ENCODE results near the gene SLCO3A1. TPM values are rescaled to one million over a fixed set of nuclear protein-coding genes. Genes with fewer than 3 reads are reported as not detected.
"Not testable (repeated sequence)": the region's sequence is repeated elsewhere in the genome, so short reads cannot be mapped to it uniquely, and the experiment has no call there.

The SLCO3A1 gene
- total RNA-seq, 1 donor from 2014 or later, result 7.7 TPM

GRCh38 chr15:91953432-91953831 lies 99.9 kb downstream of the SLCO3A1 start:
- H3K4me3 Mint-ChIP-seq (ENCODE audit: low read depth), result peak overlapping the region; percentile 18
- no peak for DNase-seq (ENCODE audit: low spot score, unreplicated experiment)
- no peaks in the 10 kb centered on the region for H3K9me3 Mint-ChIP-seq (ENCODE audit: low read depth)
- no peaks in the 10 kb centered on the region for H3K27me3 Mint-ChIP-seq
- H3K4me1 Mint-ChIP-seq (ENCODE audit: low read depth), result peaks cover 23% of the 10 kb centered on the region
- no peak for TF ChIP-seq CTCF (IDR thresholded peaks at IDR 0.05; ENCODE audit: unreplicated experiment)
- H3K36me3 Mint-ChIP-seq (ENCODE audit: insufficient read depth), result no peaks in the 10 kb centered on the region
- H3K27ac Mint-ChIP-seq, result no peak overlapping the region

GRCh38 chr15:91954292-91954691 lies 100.8 kb downstream of the SLCO3A1 start:
- H3K27me3 Mint-ChIP-seq, result no peaks in the 10 kb centered on the region
- peak; percentile 20 for DNase-seq (ENCODE audit: low spot score, unreplicated experiment)
- H3K4me3 Mint-ChIP-seq (ENCODE audit: low read depth), result no peak overlapping the region
- H3K9me3 Mint-ChIP-seq (ENCODE audit: low read depth), result no peaks in the 10 kb centered on the region
- peaks cover 22% of the 10 kb centered on the region for H3K4me1 Mint-ChIP-seq (ENCODE audit: low read depth)
- TF ChIP-seq CTCF (IDR thresholded peaks at IDR 0.05; ENCODE audit: unreplicated experiment), result no peak
- H3K27ac Mint-ChIP-seq, result no peak overlapping the region
- no peaks in the 10 kb centered on the region for H3K36me3 Mint-ChIP-seq (ENCODE audit: insufficient read depth)

- Mint-ChIP-seq H3K36me3 (ENCODE audit: insufficient read depth) (no peaks in the 10 kb centered on the region), H3K9me3 (ENCODE audit: low read depth) (no peaks in the 10 kb centered on the region), H3K27ac (no peak overlapping the region), H3K4me1 (ENCODE audit: low read depth) (peaks cover 22% of the 10 kb centered on the region), H3K4me3 (ENCODE audit: low read depth) (no peak overlapping the region), H3K27me3 (no peaks in the 10 kb centered on the region)
- no peak for TF ChIP-seq CTCF (IDR thresholded peaks at IDR 0.05; ENCODE audit: unreplicated experiment)
- no peak for DNase-seq (ENCODE audit: low spot score, unreplicated experiment)
Measured at GRCh38 chr15:91956026-91956723, 102.7 kb downstream of the SLCO3A1 start.

DNA sequence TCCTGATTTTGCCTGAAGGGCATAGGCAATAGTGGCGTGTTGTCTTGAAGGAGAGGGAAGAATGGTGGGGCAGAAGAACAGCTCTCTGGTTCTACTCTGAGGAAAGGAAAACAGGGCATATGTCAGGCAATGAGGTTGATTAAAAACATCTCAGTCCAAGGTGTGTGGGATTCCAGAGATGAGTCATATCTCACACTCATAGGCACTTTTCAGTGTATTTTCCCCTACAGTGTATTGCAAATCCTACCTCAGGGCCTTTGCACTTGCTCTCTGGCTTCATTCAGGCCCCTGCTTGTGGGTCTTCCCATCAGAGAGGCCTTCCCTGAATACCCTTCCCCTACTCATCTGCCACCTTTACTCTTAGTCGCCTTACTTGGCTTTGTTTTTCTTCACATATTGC lies 107.8 kb downstream of the SLCO3A1 start:
- Mint-ChIP-seq H3K36me3 (ENCODE audit: insufficient read depth) (peaks cover 2% of the 10 kb centered on the region), H3K9me3 (ENCODE audit: low read depth) (peaks cover 3% of the 10 kb centered on the region), H3K4me3 (ENCODE audit: low read depth) (no peak overlapping the region), H3K4me1 (ENCODE audit: low read depth) (peaks cover 5% of the 10 kb centered on the region), H3K27me3 (peaks cover 5% of the 10 kb centered on the region), H3K27ac (no peak overlapping the region)
- no peak for TF ChIP-seq CTCF (IDR thresholded peaks at IDR 0.05; ENCODE audit: unreplicated experiment)
- no peak for DNase-seq (ENCODE audit: low spot score, unreplicated experiment)

- H3K27ac Mint-ChIP-seq; H3K36me3 Mint-ChIP-seq (ENCODE audit: insufficient read depth); H3K9me3 Mint-ChIP-seq (ENCODE audit: low read depth); DNase-seq (ENCODE audit: low spot score, unreplicated experiment); H3K4me3 Mint-ChIP-seq (ENCODE audit: low read depth); H3K4me1 Mint-ChIP-seq (ENCODE audit: low read depth): not testable (repeated sequence)
- peaks cover 14% of the 10 kb centered on the region for H3K27me3 Mint-ChIP-seq
Measured at GRCh38 chr15:91963747-91964146, 110.2 kb downstream of the SLCO3A1 start.

All from progenitor cell of endocrine pancreas (in vitro differentiated cells).